Measurements from ENCODE around the gene CPZ.
"Not testable (repeated sequence)": the region's sequence is repeated elsewhere in the genome, so short reads cannot be mapped to it uniquely, and the experiment has no call there.

CPZ gene

DNA sequence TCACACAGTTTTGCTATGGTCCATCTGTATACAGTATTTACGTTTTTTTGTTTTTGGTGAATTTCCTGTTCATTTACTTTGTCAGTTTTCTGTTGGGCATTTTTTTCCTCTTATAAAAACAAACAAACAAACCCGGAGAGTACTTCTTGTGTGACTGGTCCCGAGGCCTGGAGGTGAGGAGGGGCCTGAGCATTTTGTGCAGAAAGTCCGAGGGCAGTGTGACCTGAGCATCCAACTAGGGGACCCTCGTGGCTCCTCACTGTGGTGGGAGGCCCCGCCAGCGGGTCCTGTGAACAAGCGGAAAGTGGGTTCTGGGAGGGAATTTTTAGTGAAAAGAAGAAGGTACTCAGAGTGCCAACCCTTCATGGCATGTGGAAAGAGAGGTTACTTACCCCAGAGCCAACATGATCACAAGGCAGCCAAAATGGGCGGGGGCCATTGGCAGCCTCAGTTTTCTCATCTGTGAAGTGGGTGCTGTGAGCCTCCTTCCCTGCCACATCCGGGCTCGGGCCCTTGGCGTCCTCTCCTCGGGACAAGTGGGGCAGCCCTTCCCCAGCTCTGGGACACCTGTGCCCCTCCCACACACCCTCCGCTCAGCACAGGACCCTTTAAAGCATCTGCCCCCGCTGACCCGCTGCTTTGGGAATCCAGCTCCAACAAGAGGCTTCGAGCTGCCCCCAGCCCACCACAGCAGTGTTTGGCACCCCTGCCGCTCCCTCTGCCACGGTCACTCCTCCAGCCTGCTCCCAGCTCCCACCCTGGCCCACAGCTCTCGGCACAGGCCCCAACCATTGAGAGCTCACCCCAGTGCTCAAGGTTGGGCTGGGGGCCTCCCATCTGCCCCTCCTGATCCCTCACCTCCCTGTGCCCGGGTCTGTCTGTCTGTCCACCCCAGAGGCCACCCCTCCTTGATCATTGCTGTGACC, 35.2 kb upstream of the CPZ start:
- DNase-seq: no peak

DNA sequence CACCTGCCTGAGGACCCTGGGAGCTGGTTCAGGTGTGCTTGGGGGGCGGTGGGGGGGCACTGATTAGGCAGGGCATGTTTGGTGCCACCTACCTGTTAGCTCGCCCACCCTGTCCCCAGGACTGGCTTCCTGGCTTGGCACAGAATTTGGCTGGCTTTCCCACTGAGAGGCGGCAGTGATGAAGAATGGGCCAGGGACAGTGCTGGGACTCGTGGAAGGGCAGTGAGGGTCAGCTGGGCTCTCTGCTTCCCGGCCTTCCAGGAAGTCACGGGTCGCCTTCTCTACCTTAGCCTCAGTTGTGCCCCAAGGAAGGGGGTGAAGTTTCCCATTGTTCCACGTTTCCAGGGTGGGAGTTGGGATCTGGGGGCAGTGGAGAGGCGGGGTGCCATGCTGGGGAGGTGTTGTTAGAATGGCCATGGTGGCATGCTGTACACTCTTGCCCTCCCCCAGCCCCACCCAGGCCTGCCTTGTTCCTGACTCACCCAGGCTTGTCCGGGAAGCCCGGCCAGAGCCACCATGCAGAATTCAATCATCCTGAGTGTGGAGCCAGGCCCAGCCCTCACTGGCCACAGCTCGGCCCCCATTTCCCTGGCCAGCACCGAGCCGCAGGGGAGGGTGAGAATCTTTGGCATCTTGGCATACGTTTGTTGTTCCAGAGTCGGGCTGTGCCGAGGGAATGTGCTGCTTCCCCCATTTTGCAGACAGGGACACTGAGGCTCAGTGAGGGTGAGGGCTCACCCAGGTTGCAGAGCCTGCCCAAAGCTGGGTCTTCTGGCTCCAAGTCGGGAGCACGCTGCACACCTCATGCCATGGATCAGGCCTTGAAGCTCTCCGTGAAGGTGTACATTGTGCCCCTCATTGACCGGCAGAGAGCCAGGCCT, 34.2 kb upstream of the CPZ start:
- no peak for DNase-seq

DNA sequence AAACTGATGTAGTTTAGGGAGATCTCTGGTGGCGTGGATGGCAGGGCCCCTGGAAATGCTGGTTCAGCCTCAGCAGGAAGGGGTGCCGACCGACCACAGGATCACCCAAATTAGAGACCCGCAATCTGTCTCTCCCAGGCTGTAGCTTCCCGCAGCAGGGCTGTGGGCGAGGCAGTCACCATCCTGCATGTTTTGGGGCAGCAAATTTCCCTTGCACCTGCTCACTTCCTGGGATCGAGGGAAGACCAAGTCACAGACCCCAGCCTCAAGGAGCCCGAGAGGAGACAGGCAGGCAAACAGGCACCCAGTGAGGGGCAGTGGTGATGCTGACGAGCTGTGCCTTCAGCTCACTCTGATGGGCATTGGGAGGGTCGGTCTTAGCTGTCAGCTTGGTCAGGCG, 33.6 kb upstream of the CPZ start:
- no peak for DNase-seq

DNA sequence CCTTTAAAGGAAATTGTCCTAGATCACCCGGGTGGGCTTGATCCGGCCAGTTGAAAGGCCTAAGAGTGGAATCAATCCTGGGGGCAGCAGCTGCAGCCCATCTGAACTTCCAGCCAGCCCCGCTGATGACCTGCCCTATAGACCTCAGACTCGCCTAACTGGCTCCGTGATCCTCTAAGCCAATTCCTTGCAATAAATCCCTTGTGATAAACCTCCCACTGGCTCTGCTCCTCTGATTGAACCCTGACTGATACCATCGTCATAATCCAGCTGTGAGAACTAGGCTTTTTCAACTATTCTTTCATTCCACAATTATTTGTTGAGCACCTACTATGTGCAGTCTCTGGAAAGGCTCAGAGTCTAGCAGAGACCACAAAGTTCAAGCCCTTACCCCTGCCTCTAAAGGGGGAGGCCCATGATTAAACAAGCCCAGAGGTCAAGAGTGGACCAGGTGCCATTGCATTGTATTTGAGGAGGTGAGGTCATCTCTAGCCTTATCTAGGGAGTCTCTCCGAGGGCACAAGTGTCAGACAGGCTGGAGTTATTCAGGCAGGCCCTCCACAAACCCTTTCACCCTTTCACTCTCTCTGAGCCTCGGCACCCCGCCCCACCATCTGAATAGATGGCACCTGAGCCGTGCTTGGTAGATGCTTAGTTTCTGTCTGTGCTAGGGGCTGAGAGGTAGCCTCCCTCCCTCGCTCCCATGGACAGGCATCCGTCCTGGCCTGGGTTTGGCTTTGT, 32.9 kb upstream of the CPZ start:
- no peak for DNase-seq

DNA sequence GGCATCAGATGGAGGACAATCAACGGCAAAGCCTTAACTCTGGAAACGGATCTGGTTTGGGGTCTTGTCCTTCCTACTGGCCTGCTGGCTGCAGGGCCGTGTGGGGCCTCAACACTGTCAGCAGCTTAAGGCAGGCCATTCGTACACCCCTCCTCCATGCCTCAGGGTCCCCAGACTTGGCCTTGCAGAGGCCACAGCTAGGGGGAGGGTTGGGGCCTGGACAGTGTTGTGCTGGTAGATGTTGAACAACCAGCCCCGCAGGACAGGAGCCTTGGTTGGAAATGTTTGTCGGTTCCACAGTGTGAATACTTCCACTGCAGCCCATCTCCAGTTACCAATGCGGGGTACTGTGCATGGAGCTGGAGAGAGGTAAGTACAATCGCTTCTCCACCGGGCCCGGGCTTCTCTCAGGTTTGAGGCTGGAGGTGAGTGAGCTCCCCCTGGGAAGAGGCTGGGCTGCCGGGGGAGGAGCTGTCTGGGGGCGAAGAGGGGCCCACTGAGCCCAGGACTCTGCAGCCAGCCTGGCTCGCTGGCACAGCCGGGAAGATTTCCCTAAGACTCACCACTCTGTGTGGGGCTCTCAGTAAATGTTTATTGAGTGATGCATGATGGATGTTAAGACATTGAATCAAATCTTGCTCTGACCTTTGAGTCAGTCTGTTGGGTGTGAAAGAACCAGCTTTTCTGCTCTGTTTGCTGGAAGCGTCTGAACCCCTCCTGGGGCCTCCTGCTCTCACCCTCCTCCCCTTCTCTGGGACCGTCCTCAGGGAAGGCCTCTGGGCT, 32.1 kb upstream of the CPZ start:
- no peak for DNase-seq

DNA sequence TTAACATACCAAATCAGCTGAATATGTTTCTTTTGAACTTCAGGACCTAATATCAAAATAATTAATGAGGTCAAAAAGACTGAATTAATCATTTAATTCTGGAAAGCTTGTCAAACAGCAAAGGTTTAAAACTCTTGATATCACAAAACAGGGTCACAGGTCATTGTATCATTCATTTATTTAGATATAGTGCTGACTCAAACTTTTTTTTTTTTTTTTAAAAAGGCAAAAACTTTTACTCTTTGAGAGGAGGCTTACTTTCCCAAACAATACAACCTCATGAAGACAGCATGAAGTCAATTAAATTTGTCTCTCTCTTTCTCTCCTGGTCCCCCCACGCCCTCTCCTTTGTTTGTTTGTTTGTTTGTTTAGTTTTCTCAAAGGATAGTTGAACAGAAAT, 28.0 kb upstream of the CPZ start:
- DNase-seq: no peak

DNA sequence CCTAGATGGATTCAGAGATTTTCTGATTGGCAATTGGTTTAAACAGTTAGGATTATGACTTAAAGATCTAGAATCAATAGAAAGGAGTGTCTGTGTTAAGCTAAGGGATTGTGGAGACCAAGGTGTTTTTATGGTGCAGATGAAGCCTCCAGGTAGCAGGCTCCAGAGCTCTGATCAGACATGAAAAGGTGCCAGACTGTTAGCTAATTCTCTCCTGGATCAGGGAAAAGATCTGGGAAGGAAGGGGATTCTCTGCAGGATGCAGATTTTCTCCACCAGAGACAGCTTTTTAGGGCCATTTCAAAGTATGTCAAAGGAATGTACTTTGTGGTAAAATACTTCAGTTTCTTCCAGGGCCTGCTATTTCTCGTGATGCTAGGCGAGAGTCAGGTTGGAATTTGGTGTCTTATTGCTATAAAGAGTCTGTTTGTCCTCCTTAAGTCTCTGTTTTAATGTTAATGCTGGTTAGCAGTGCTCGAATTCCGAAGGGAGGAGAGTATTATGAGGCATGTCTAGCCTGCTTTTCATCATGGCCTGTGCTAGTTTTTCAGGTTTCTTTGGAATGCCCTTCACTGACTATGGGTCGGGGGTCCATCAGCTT, 24.4 kb upstream of the CPZ start:
- no peak for DNase-seq

DNA sequence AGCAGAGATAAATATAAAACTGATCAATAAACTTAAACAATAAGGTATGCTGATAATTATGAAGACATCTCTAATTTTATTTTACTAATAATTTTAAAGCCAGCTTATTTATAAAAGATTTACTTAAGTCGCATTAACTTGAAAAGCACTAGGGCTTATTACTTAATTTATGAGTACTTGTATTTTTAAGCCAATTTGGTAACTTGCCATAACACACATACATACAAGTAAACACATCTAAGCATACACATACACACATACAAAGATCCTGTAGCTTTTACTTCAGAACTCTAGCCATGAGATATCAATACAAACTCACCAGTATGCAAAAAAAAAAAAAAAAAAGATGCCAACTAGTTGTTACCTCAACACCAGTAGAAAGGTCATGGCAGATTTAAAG, 22.4 kb upstream of the CPZ start:
- no peak for DNase-seq

DNA sequence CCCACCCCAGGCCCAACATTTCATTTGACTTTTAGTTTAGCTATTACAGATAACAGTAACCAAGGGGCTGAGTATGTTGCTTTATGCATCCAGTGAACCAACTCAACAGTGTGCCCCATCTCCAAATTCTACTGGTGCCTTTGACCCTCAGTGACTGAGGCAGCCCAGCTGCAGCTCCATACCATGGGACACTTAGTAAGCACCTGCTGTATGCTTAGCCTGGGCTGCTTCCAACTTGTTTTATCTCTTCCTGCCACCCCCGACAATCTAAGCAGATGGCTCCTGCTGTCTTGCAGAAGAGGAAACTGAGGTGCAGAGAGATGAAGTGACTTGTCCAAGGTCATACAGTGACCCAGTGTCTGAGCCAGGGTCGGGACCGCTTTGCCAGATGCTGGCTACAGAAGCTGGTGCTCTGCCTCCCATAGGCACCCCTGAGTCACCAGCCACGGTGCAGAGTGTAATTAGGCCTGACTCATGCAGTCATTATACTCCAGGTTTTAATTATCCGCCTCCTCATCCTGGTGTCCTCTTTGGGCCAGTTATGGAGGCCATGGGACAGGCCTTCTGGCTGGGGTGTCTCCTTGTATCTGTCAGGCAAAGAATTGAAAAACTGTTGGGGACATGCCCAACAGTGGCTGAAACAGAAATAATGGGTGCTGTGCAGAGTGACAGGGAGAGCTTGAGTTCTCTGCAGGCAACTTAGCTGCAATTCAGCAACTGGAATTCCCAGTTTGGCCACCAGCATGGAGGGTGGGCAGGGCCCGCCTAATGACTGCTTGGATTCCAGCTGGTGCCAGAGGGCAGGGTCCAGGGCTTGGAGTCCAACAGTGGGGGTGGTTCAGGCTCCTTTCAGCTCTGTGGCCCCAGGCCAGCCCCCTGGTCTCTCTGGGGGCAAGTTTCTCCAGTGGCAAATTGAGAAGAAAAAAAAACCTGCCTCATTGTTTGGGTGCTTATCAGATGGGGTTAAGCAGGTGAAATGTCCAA, 20.6 kb upstream of the CPZ start:
- DNase-seq: no peak

DNA sequence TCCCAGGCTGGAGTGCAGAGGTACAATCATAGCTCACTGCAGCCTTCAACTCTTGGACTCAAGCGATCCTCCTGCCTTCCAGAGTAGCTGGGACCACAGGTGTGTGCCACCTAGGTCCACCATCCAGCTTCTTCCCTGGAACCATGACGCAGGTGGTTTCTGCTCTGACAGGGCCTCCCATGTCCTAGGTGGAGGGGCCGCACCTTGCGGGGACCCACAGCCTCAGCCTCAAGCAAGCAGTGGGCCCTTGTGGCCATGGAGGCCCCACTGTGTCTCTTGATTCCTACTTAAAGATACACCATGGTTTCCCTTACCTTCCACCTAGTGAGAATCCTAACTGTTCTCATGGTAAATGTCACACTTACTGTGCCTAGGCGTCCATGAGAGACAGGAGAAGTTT, 19.3 kb upstream of the CPZ start:
- no peak for DNase-seq

DNA sequence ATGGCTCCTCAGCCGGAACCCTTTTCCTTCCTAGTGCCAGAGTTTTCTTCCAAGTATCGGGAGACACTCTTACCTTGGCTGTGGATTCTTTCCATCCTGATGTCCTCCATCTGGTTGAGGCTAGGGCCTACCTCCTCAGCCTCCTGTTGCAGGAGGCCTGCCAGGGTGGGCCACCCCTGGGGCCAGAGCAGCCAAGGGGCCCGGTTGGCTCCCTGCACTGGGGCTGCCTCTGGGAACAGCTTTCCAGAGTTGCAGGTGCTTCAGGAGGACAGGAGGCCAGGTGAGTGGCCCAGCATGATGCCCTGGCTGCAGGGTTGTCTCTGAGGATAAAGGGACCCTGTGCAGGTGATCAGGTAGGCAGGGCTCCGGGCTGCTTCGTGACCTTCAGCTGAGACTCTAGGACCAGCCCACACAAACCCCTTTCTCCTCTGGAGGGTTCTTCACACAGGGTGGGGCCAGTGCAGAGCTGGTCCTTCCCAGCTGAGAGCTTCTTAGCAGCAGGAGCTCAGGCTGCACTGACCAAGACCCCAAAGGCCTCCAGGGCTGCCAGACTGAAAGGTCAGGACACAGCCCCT, 17.7 kb upstream of the CPZ start:
- DNase-seq: no peak

DNA sequence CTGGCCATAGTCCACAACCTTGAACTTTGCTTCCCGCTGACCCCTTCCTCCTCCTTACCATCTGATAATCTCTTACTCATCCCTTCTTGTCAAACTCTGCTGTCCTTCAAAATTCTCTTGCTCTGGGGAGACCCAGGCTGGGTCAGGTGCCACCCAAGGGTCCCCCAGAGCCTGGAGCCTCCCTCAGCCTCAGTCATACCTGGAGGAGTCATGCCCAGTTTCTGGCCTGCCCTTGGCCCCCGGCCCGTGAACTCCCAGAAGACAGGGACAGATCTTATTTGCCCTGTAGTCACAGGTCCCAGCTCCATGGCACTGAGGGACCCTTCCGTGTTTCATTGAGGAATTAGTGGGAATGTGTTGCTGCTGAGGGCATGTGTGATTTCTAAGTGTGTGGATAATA, 17.1 kb upstream of the CPZ start:
- no peak for DNase-seq

DNA sequence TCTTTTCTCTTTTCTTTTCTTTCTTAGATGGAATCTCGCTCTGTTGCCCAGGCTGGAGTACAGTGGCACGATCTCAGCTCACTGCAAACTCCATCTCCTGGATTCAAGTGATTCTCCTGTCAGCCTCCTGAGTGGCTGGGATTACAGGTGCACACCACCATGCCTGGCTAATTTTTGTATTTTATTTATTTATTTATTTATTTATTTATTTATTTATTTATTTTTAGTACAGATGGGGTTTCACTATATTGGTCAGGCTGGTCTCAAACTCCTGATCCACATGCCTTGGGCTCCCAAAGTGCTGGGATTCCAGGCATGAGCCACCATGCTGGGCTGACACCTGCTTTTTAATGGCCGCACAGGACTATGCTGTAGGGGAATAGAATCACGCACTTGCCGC, 16.0 kb upstream of the CPZ start:
- not testable (repeated sequence) for DNase-seq

DNA sequence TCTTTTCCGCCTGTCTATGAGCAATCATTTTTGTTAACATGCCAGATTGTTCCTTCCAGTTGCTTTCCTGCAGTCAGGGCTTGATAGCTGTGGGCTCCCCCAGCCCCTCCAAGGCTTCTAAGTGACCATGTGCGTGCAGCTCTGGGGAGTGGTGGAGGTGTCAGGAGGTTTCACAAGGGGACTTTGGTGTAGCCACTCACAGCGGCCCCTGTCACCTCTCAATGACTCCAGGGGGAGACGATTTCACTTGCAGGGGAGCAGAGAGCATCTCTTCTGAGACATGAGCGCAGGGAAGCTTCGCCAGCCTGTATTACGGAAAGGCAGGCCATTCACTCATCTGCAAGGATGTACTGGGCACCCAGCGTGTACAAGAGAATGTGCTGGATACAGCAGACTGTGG, 15.5 kb upstream of the CPZ start:
- DNase-seq: no peak

DNA sequence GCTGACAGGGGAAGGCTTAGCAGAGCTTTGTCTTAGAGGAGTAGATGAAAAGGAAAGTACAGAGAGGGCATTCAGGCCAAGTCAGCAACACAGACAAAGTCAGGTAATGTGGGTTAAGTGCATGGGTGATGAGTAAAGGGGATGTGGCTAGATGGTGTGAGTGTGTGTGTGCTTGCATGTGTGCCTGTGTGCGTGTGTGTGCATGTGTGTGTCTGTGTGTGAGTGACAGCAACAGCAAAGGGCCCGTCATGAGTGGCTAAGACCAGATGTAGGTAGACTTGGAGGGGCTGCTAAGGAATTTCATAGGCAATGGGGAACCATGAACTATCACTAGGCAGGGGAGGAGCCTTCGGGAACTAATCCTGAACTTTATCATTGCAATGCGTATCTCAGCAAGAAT, 14.6 kb upstream of the CPZ start:
- DNase-seq: no peak

DNA sequence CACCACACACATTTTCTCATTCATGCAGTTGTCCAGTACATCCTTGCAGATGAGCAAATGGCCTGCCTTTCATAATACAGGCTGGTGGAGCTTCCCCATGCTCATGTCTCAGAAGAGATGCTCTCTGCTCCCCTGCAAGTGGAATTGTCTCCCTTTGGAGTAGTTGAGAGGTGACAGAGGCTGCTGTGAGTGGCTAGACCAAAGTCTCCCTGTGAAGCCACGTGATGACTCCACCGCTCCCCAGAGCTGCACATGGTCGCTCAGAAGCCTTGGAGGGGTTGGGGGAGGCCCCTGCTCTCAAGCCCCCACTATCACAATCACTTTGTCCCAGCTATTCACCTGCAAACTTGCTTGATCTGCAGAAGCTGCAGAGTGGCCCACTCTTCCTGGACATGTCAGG, 13.8 kb upstream of the CPZ start:
- DNase-seq: no peak

DNA sequence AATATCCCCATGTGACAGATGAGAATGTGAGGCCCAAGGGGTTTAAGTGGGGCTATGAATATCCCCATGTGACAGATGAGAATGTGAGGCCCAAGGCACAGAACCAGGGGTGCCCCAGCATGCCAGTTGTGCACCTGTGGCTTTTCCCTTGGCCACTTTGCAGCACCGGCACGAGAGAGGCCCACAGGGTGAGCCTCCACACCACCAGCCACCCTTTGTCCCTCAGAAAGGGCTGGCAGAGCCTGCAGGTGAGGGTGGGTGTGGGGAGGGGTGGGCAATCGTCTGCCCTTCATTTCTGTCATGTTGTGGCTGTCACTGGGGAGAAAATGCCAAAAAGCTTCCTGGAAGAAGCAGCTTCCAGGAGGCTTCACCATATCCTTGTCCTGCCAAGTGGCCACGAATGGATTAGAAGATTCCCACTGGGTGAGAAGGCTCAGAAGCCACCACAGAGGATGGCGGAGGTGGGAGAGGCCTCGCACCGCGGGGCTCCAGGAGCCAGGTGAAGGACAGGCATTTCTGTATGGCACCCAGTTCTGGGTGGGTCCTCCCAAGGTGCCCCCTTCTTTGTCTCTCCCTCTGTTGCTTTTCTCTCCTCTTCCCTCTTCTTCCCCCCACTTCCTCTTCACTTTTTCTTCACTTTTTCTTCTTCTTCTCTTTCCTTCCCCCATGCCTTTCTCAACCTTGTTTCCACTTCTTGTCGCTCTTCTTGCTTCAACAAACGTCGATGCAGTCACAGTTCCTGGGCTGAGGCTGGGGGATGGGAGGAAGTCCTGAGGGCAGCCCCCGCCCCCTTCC, 12.8 kb upstream of the CPZ start:
- no peak for DNase-seq

DNA sequence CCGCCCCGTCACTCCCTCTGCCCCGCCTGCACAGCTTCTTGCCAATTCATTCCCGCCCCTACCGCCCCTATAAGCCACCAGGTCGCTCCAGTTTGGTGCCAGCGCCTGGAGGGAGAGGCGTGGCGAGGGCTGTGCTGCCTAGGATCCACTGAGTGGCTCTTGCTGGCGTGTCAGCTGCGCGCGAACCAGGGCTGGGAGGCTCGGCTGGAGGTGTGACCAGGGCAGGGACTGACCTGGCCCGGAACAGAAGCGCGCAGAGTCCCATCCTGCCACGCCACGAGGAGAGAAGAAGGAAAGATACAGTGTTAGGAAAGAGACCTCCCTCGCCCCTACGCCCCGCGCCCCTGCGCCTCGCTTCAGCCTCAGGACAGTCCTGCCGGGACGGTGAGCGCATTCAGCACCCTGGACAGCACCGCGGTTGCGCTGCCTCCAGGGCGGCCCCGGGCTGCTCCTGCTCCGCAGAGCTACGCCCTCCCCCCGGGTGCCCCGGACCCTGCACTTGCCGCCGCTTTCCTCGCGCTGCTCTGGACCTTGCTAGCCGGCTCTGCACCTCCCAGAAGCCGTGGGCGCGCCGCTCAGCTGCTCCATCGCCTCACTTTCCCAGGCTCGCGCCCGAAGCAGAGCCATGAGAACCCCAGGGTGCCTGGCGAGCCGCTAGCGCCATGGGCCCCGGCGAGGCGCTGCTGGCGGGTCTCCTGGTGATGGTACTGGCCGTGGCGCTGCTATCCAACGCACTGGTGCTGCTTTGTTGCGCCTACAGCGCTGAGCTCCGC, 12.1 kb upstream of the CPZ start, which contains the start of gene GPR78:
TSS of gene GPR78 (plus strand) at position 72 of the 773 bp plus-strand sequence. CDS start at position 663, 591 bp downstream.
- no peak for DNase-seq

All from NCI-H187 treated with DMSO at 0.1 percent for 48 hours (cell line).